HepG2 (cell line): Measurements from ENCODE around the gene TOB2. TPM values are rescaled to one million over a fixed set of nuclear protein-coding genes. Genes with fewer than 3 reads are reported as not detected.

Experiments used
- AFF4 ChIP-seq: sonication (generic); formaldehyde crosslinking; IDR thresholded peaks from 2 replicates; pipeline ENCODE4 v1.4.0; 2020; ENCODE audit warnings: missing genetic modification reagents
- ARID2 ChIP-seq: sonication (generic); formaldehyde crosslinking; IDR thresholded peaks from 2 replicates; pipeline ENCODE4 v1.8.1; 2022; ENCODE audit warnings: mild to moderate bottlenecking, missing genetic modification reagents, borderline replicate concordance
- FOXA1 ChIP-seq, 2 experiments: fragments of 450-650 bp in 1 of 2; sonication (generic) in 1 of 2; formaldehyde crosslinking in 1 of 2; IDR thresholded peaks; 2 replicates each; pipeline versions ENCODE4 v1.4.0 to v1.6.1; 2016 to 2020; ENCODE audit warnings: missing genetic modification reagents in 1 of 2
- LRRFIP1 ChIP-seq: sonication (generic); formaldehyde crosslinking; conservative IDR thresholded peaks from 2 replicates; pipeline ENCODE4 v1.4.0; 2020; ENCODE audit warnings: missing genetic modification reagents
- MEF2D ChIP-seq: sonication (generic); formaldehyde crosslinking; IDR thresholded peaks from 2 replicates; pipeline ENCODE4 v1.5.1; 2020; ENCODE audit warnings: mild to moderate bottlenecking, missing genetic modification reagents
- MXD1 ChIP-seq: sonication (generic); formaldehyde crosslinking; IDR thresholded peaks from 2 replicates; pipeline ENCODE4 v1.4.0; 2020; ENCODE audit warnings: mild to moderate bottlenecking, missing genetic modification reagents
- NFE2L2 ChIP-seq: fragments of 150-350 bp; IDR thresholded peaks from 2 replicates; pipeline ENCODE4 v1.6.1; 2014; ENCODE audit warnings: low read length
- POLR2A ChIP-seq, 2 experiments: IDR thresholded peaks; 2 replicates each; pipeline ENCODE4 v1.6.1; 2011; ENCODE audit warnings: low read depth in 2 of 2, low read length in 2 of 2, mild to moderate bottlenecking in 1 of 2, moderate library complexity in 1 of 2; ENCODE audit not compliant: insufficient read depth in 1 of 2
- RARA ChIP-seq: IDR thresholded peaks from 2 replicates; pipeline ENCODE4 v1.6.1; 2016; ENCODE audit warnings: missing genetic modification reagents, missing compliant biosample characterization
- REPIN1 ChIP-seq: sonication (generic); formaldehyde crosslinking; IDR thresholded peaks from 2 replicates; pipeline ENCODE4 v1.8.0; 2022; ENCODE audit warnings: missing genetic modification reagents, low read depth, mild to moderate bottlenecking, borderline replicate concordance
- SAFB2 ChIP-seq: sonication (generic); formaldehyde crosslinking; IDR thresholded peaks from 2 replicates; pipeline ENCODE4 v1.5.1; 2020; ENCODE audit warnings: missing genetic modification reagents, low read depth, mild to moderate bottlenecking, borderline replicate concordance
- SKIL ChIP-seq: sonication (generic); formaldehyde crosslinking; IDR thresholded peaks from 2 replicates; pipeline ENCODE4 v1.8.0; 2022; ENCODE audit warnings: missing genetic modification reagents, mild to moderate bottlenecking, moderate library complexity, borderline replicate concordance
- SP4 ChIP-seq: sonication (generic); formaldehyde crosslinking; IDR thresholded peaks from 2 replicates; pipeline ENCODE4 v1.8.1; 2023; ENCODE audit warnings: mild to moderate bottlenecking, missing genetic modification reagents
- ZFX ChIP-seq: sonication (generic); formaldehyde crosslinking; IDR thresholded peaks from 2 replicates; pipeline ENCODE4 v1.4.0; 2020; ENCODE audit warnings: mild to moderate bottlenecking, low read depth, missing genetic modification reagents, moderate library complexity
- ZKSCAN1 ChIP-seq: fragments of 150-350 bp; IDR thresholded peaks from 2 replicates; pipeline ENCODE4 v1.6.1; 2014; ENCODE audit warnings: low read length
- ZNF496 ChIP-seq: sonication (generic); formaldehyde crosslinking; IDR thresholded peaks from 2 replicates; pipeline ENCODE4 v1.8.1; 2023; ENCODE audit warnings: mild to moderate bottlenecking, moderate library complexity, missing genetic modification reagents; ENCODE audit not compliant: insufficient replicate concordance
- ZNF558 ChIP-seq: sonication (generic); formaldehyde crosslinking; IDR thresholded peaks from 2 replicates; pipeline ENCODE4 v1.9.0; 2022; ENCODE audit warnings: mild to moderate bottlenecking, missing genetic modification reagents, borderline replicate concordance
- ZSCAN22 ChIP-seq: sonication (generic); formaldehyde crosslinking; IDR thresholded peaks from 2 replicates; pipeline ENCODE4 v1.4.0; 2020; ENCODE audit warnings: mild to moderate bottlenecking, missing genetic modification reagents
- polyA plus RNA-seq, 8 experiments: library from polyadenylated mRNA; depleted of rRNA in 3 of 8; stranded (reverse) in 7 of 8; unstranded in 1 of 8; fragments of >200 nt; fragmentation: Illumina TruSeq in 4 of 8; extraction: Trizol in 4 of 8; gene quantifications; 2 replicates each; pipeline versions ENCODE4 v1.2.1 to v1.2.3, GENCODE V29; 2011 to 2016; ENCODE audit warnings: low read depth in 4 of 8, missing spikeins in 1 of 8, mixed read lengths in 1 of 8; ENCODE audit not compliant: insufficient read depth in 1 of 8
- total RNA-seq, 5 experiments: library from RNA; depleted of rRNA; stranded (reverse); fragments of >200 nt; fragmentation: Illumina TruSeq; extraction: Trizol; gene quantifications; 2 replicates each; pipeline ENCODE4 v1.2.3, GENCODE V29; 2016; ENCODE audit warnings: low read depth in 1 of 5

Gene TOB2
- total and polyA plus RNA-seq, 2 of the 13 experiments (the other 11 are each of a cell fraction or from before 2014, with no cell fraction given), result 12.2 to 13.7 TPM

GRCh38 chr22:41397143-41397811 lies 49.3 kb downstream of the TOB2 start (continued):
- TF ChIP-seq SKIL (CRISPR knock-in tag), result peak; percentile 63; the same call in 1 of the 2 replicates
- peak; percentile 40; the same call in 1 of the 2 replicates for TF ChIP-seq REPIN1 (CRISPR knock-in tag)
- TF ChIP-seq FOXA1 (IDR thresholded peaks at IDR 0.05), result 0 out of 2 replicates have a peak, but pooled peaks have one; percentile 35
- peak; percentile 92 for TF ChIP-seq FOXA1 (CRISPR knock-in tag; IDR thresholded peaks at IDR 0.05)
- TF ChIP-seq ZFX (CRISPR knock-in tag), result peak; percentile 73
- TF ChIP-seq AFF4 (CRISPR knock-in tag), result no peak
- TF ChIP-seq LRRFIP1 (CRISPR knock-in tag), result no peak
- no peak for TF ChIP-seq ARID2 (CRISPR knock-in tag)
- TF ChIP-seq ZNF496 (CRISPR knock-in tag), result no peak
- no peak for TF ChIP-seq ZSCAN22 (CRISPR knock-in tag)
- no peak for TF ChIP-seq ZKSCAN1
- TF ChIP-seq SP4 (CRISPR knock-in tag), result peak; percentile 42; the same call in 1 of the 2 replicates
- TF ChIP-seq NFE2L2, result no peak
- no peak for TF ChIP-seq MXD1 (CRISPR knock-in tag)
- TF ChIP-seq POLR2A (IDR thresholded peaks at IDR 0.05; ENCODE audit: insufficient read depth in 1 of 2, low read depth in 2 of 2, low read length in 2 of 2), result peak; percentile 36 to 58; a peak in 3 of 4 replicates
- peak; percentile 96 for TF ChIP-seq RARA (CRISPR knock-in tag)
- peak; percentile 79; the same call in 1 of the 2 replicates for TF ChIP-seq SAFB2 (CRISPR knock-in tag)
- TF ChIP-seq MEF2D (CRISPR knock-in tag), result peak; percentile 78; the same call in 1 of the 2 replicates
- TF ChIP-seq ZNF558 (CRISPR knock-in tag), result no peak
